Stimulated activated CD4-positive, alpha-beta T cell treated with anti-CD3 and anti-CD28 coated beads, Interleukin-2, amount 100 ng/mL, for 48 hours (primary cell): ENCODE measurements around the gene TEX44.

Experiments
- DNase-seq, 2 donors: peaks; one replicate each; pipeline ENCODE4 v3.0.0-alpha.2; 2020

Gene TEX44

GRCh38 chr2:231605607-231606091, 13.0 kb downstream of the TEX44 start:
- no peak for DNase-seq

GRCh38 chr2:231606941-231607340, 14.3 kb downstream of the TEX44 start:
- DNase-seq = no peak

GRCh38 chr2:231611273-231612108, 18.8 kb downstream of the TEX44 start:
- peak; percentile 53 to 55 for DNase-seq

GRCh38 chr2:231612109-231612455, 19.4 kb downstream of the TEX44 start:
- no peak for DNase-seq

GRCh38 chr2:231612456-231613330, 20.0 kb downstream of the TEX44 start:
- DNase-seq = peak; percentile 94 to 95

GRCh38 chr2:231613331-231613662, 20.6 kb downstream of the TEX44 start:
- DNase-seq = no peak

- DNase-seq = peak; percentile 78 to 84
These were observed 21.2 kb downstream of the TEX44 start for GRCh38 chr2:231613663-231614558.

- DNase-seq = peak in 1 of 2 donors; percentile 40
These were observed 21.9 kb downstream of the TEX44 start for GRCh38 chr2:231614559-231615057.

- no peak for DNase-seq
These were observed 22.5 kb downstream of the TEX44 start for GRCh38 chr2:231615058-231615671.

GRCh38 chr2:231616296-231616695, 23.6 kb downstream of the TEX44 start:
- DNase-seq = no peak

GRCh38 chr2:231617059-231617926, 24.6 kb downstream of the TEX44 start:
- no peak for DNase-seq

- no peak for DNase-seq
These were observed 28.6 kb downstream of the TEX44 start for GRCh38 chr2:231621051-231621879.

- DNase-seq = no peak
These were observed 30.3 kb downstream of the TEX44 start for GRCh38 chr2:231622963-231623362.

GRCh38 chr2:231626449-231626848, 33.8 kb downstream of the TEX44 start:
- no peak for DNase-seq

- no peak for DNase-seq
These were observed 34.9 kb downstream of the TEX44 start for GRCh38 chr2:231627384-231628120.

- DNase-seq = no peak
These were observed 40.0 kb downstream of the TEX44 start for GRCh38 chr2:231632559-231633142.

GRCh38 chr2:231633241-231633976, 40.7 kb downstream of the TEX44 start:
- DNase-seq = no peak

GRCh38 chr2:231634412-231634811, 41.7 kb downstream of the TEX44 start:
- DNase-seq = no peak
